ENCODE measurements around the gene AGTPBP1. TPM values are rescaled to one million over a fixed set of nuclear protein-coding genes. Genes with fewer than 3 reads are reported as not detected.

Gene AGTPBP1
- total and polyA plus RNA-seq, 4 donors: 10.6 to 55.9 (median 22.4) TPM

DNA sequence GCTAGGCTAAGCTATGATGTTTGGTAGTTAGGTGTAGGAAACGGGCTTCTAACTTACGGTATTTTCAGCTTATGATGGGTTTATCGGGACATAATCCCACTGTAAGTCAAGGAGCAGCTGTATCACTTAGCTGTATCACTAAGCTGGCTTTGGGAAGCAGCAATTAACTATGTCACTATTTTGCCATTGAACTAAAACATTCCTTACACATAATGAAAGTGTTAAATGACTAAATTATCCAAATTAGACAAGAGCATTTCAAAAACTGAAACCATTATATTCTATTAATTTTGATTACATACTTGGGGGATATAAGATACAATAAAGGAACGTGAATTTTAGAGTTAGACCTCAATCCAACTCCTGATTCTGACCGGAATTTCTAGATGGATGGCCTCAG is 188.3 kb downstream of the AGTPBP1 start:
- TF ChIP-seq, protein P1, sequence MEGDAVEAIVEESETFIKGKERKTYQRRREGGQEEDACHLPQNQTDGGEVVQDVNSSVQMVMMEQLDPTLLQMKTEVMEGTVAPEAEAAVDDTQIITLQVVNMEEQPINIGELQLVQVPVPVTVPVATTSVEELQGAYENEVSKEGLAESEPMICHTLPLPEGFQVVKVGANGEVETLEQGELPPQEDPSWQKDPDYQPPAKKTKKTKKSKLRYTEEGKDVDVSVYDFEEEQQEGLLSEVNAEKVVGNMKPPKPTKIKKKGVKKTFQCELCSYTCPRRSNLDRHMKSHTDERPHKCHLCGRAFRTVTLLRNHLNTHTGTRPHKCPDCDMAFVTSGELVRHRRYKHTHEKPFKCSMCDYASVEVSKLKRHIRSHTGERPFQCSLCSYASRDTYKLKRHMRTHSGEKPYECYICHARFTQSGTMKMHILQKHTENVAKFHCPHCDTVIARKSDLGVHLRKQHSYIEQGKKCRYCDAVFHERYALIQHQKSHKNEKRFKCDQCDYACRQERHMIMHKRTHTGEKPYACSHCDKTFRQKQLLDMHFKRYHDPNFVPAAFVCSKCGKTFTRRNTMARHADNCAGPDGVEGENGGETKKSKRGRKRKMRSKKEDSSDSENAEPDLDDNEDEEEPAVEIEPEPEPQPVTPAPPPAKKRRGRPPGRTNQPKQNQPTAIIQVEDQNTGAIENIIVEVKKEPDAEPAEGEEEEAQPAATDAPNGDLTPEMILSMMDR (IDR thresholded peaks at IDR 0.05; ENCODE audit: control extremely low read depth, extremely low read depth): no peak
- WGBS, 2 donors: 95 to 97% methylated on average over 5 of the region's 5 CpGs
- no peak for ATAC-seq (ENCODE audit: insufficient read depth, low FRiP score)
- Histone ChIP-seq H3K27me3 (ENCODE audit: control insufficient read depth in 3 of 3, insufficient read depth in 3 of 3, low read length in 2 of 3) (no peaks in the 10 kb centered on the region), H3K9ac (ENCODE audit: insufficient read depth in 1 of 2, low read length in 2 of 2) (no peak overlapping the region), H3K36me3 (ENCODE audit: control insufficient read depth in 4 of 4, insufficient read depth in 4 of 4, low read length in 4 of 4) (peaks cover 0 to 2% (median 0%) of the 10 kb centered on the region in 4 donors), H3K9me3 (ENCODE audit: control insufficient read depth in 4 of 4, insufficient read depth in 3 of 4, low read length in 3 of 4) (no peaks in the 10 kb centered on the region), H3K4me1 (ENCODE audit: control insufficient read depth in 5 of 5, insufficient read depth in 5 of 5, low read length in 5 of 5) (no peaks in the 10 kb centered on the region), H3K4me3 (no peak overlapping the region), H3K27ac (ENCODE audit: low read depth in 1 of 2, low read length in 1 of 2) (no peak overlapping the region)
- no peak for DNase-seq

GRCh38 chr9:85547599-85547998 is 194.2 kb downstream of the AGTPBP1 start:
- ATAC-seq (ENCODE audit: insufficient read depth, low FRiP score): no peak
- no peak overlapping the region for H3K27ac ChIP-seq (ENCODE audit: low read depth in 1 of 2, low read length in 1 of 2)

GRCh38 chr9:85543196-85543595 is 198.6 kb downstream of the AGTPBP1 start:
- no peak for DNase-seq
- ATAC-seq (ENCODE audit: insufficient read depth, low FRiP score): no peak
- H3K27me3 ChIP-seq (ENCODE audit: control insufficient read depth in 3 of 3, insufficient read depth in 3 of 3, low read length in 2 of 3): no peaks in the 10 kb centered on the region
- no peaks in the 10 kb centered on the region for H3K36me3 ChIP-seq (ENCODE audit: control insufficient read depth in 4 of 4, insufficient read depth in 4 of 4, low read length in 4 of 4)
- H3K9ac ChIP-seq (ENCODE audit: insufficient read depth in 1 of 2, low read length in 2 of 2): no peak overlapping the region
- no peak overlapping the region for H3K27ac ChIP-seq (ENCODE audit: low read depth in 1 of 2, low read length in 1 of 2)
- TF ChIP-seq, protein P1 (IDR thresholded peaks at IDR 0.05; ENCODE audit: control extremely low read depth, extremely low read depth): no peak
- no peak overlapping the region for H3K4me3 ChIP-seq
- no peaks in the 10 kb centered on the region for H3K4me1 ChIP-seq (ENCODE audit: control insufficient read depth in 5 of 5, insufficient read depth in 5 of 5, low read length in 5 of 5)
- H3K9me3 ChIP-seq (ENCODE audit: control insufficient read depth in 4 of 4, insufficient read depth in 3 of 4, low read length in 3 of 4): no peaks in the 10 kb centered on the region
- WGBS, 2 donors: 81 to 83% methylated on average over 1 of the region's 1 CpG

More at GRCh38 chr9:85547599-85547998, 194.2 kb downstream of the AGTPBP1 start:
- no peak for DNase-seq
- H3K27me3 ChIP-seq (ENCODE audit: control insufficient read depth in 3 of 3, insufficient read depth in 3 of 3, low read length in 2 of 3): no peaks in the 10 kb centered on the region
- H3K36me3 ChIP-seq (ENCODE audit: control insufficient read depth in 4 of 4, insufficient read depth in 4 of 4, low read length in 4 of 4): peaks cover 0 to 2% (median 0%) of the 10 kb centered on the region in 4 donors
- H3K4me1 ChIP-seq (ENCODE audit: control insufficient read depth in 5 of 5, insufficient read depth in 5 of 5, low read length in 5 of 5): no peaks in the 10 kb centered on the region
- H3K4me3 ChIP-seq: no peak overlapping the region
- WGBS, 2 donors: 92 to 98% methylated on average over 2 of the region's 2 CpGs
- H3K9ac ChIP-seq (ENCODE audit: insufficient read depth in 1 of 2, low read length in 2 of 2): no peak overlapping the region
- no peaks in the 10 kb centered on the region for H3K9me3 ChIP-seq (ENCODE audit: control insufficient read depth in 4 of 4, insufficient read depth in 3 of 4, low read length in 3 of 4)
- TF ChIP-seq, protein P1 (IDR thresholded peaks at IDR 0.05; ENCODE audit: control extremely low read depth, extremely low read depth): no peak

DNA sequence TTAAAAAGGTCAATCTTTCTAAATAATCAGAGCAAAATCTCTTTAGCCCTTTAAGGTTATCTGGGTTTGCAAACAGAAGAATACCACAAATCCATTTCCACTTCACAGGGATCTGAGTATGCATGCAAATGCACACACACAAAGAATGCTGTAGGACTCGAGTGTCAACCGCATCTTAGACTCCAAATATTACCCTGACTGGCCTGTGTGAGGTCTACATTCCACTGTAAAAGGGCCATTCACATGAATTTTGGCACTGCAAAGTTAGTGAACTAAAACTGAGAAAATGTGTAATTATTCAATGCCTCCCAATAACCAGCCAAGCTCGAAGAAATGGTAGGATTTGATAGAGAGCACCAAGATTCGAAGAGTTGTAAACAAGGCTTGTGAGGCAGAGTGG is 199.9 kb downstream of the AGTPBP1 start:
- ATAC-seq (ENCODE audit: insufficient read depth, low FRiP score): no peak
- peaks cover 0 to under 1% (median 0%) of the 10 kb centered on the region in 5 donors for H3K4me1 ChIP-seq (ENCODE audit: control insufficient read depth in 5 of 5, insufficient read depth in 5 of 5, low read length in 5 of 5)

More for the DNA sequence above, 199.9 kb downstream of the AGTPBP1 start:
- 56 to 79% methylated on average over 4 of the region's 4 CpGs for WGBS, 2 donors
- Histone ChIP-seq H3K4me3 (no peak overlapping the region), H3K9ac (ENCODE audit: insufficient read depth in 1 of 2, low read length in 2 of 2) (no peak overlapping the region), H3K27me3 (ENCODE audit: control insufficient read depth in 3 of 3, insufficient read depth in 3 of 3, low read length in 2 of 3) (no peaks in the 10 kb centered on the region), H3K27ac (ENCODE audit: low read depth in 1 of 2, low read length in 1 of 2) (no peak overlapping the region), H3K36me3 (ENCODE audit: control insufficient read depth in 4 of 4, insufficient read depth in 4 of 4, low read length in 4 of 4) (no peaks in the 10 kb centered on the region), H3K9me3 (ENCODE audit: control insufficient read depth in 4 of 4, insufficient read depth in 3 of 4, low read length in 3 of 4) (no peaks in the 10 kb centered on the region)
- DNase-seq: peak in 2 of 3 donors; percentile 11 to 34
- TF ChIP-seq, protein P1 (IDR thresholded peaks at IDR 0.05; ENCODE audit: control extremely low read depth, extremely low read depth): no peak

Data from lung (tissue), 12 donors.